ENCODE results near the gene CD40. TPM values are rescaled to one million over a fixed set of nuclear protein-coding genes. Genes with fewer than 3 reads are reported as not detected.

CD40 gene
- total RNA-seq = 10 to 100 TPM in 3 of 9 donors, 1 to 10 TPM in 6; 4.5 to 13.5 (median 8.9) TPM
- polyA plus RNA-seq = 10 to 100 TPM in 2 of 3 donors, 1 to 10 TPM in 1; 6.8 to 20.5 (median 13.1) TPM
- long read RNA-seq, donor 1 = 0 reads
- long read RNA-seq, donor 2 = 0 reads
- long read RNA-seq, donor 3, partial matches to known transcripts = 0 of 2 reads
- long read RNA-seq, donor 3, other reads (novel, unspliced or antisense) = 0 of 2 reads
- long read RNA-seq, donor 4, partial matches to known transcripts = 0 of 2 reads
- long read RNA-seq, donor 4, other reads (novel, unspliced or antisense) = 0 of 2 reads
- long read RNA-seq, donor 5, transcript CD40-202 (9 exons, 1,729 nt) = major isoform, 8 of 20 reads
- long read RNA-seq, donor 5, partial matches to known transcripts = 1 of 20 reads
- long read RNA-seq, donor 5, other reads (novel, unspliced or antisense) = 10 of 20 reads
- long read RNA-seq, donor 6, transcript CD40-202 (9 exons, 1,729 nt) = major isoform, 10 of 13 reads
- long read RNA-seq, donor 6, partial matches to known transcripts = 0 of 13 reads
- long read RNA-seq, donor 6, other reads (novel, unspliced or antisense) = 1 of 13 reads
- long read RNA-seq, donor 7 = 0 reads
- long read RNA-seq, donor 8, partial matches to known transcripts = 0 of 2 reads
- long read RNA-seq, donor 8, other reads (novel, unspliced or antisense) = 0 of 2 reads
- long read RNA-seq, donor 9 = 0 reads
- long read RNA-seq, donor 10 = 0 reads

DNA sequence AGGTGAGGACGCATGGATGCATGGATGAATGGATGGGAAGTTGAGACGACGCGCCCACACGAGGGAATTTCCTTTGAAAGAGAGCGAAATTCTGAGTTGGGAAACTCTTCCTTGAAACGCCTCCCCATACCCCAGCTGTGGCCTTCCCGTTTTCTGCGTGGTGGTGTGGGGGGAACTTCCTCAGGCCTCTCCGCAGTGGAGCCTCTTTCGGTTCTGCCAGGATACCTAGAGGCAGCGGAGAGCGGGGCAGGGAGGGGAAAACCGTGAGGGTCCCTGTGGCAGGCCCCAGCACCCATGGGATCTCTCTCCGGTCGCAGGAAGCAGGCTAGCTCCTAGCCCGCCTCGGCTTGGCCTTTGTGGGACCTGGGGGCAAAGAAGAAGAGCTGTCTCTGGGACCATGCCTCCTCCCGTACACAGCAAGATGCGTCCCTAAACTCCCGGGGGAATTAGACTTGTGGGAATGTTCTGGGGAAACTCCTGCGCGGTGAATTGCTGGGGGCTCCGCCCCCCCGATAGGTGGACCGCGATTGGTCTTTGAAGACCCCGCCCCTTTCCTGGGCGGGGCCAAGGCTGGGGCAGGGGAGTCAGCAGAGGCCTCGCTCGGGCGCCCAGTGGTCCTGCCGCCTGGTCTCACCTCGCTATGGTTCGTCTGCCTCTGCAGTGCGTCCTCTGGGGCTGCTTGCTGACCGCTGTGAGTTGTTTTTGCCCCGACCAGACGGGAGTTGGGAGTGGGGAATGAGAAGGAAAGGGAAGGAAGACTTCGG, at the start of gene CD40:
Gene CD40 (plus strand): TSS at position 611 of the 764 bp plus-strand sequence. CDS start 30 bp downstream, at position 641.
- Histone ChIP-seq H3K27me3 (no peaks in the 10 kb centered on the region), H3K36me3 (replicated peaks in 1 of 2) (peaks cover 0 to 9% of the 10 kb centered on the region in 2 donors), H3K4me1 (replicated peaks in 1 of 2) (peaks cover 0 to 9% of the 10 kb centered on the region in 2 donors), H3K9me3 (replicated peaks in 1 of 3) (no peaks in the 10 kb centered on the region), H3K4me3 (peak within 1 kb of the TSS in 1 of 4 donors; percentile 61), H3K27ac (peak within 1 kb of the TSS in 4 of 5 donors; percentile 41 to 81 (median 63))
- DNase-seq = peak; percentile 72 to 92 (median 82)
- 13 to 33% (median 20%) methylated on average over 10 to 40 of the region's 40 CpGs for WGBS, 4 donors
- no peak for TF ChIP-seq POLR2A (IDR thresholded peaks at IDR 0.05)
- TF ChIP-seq, protein P1, sequence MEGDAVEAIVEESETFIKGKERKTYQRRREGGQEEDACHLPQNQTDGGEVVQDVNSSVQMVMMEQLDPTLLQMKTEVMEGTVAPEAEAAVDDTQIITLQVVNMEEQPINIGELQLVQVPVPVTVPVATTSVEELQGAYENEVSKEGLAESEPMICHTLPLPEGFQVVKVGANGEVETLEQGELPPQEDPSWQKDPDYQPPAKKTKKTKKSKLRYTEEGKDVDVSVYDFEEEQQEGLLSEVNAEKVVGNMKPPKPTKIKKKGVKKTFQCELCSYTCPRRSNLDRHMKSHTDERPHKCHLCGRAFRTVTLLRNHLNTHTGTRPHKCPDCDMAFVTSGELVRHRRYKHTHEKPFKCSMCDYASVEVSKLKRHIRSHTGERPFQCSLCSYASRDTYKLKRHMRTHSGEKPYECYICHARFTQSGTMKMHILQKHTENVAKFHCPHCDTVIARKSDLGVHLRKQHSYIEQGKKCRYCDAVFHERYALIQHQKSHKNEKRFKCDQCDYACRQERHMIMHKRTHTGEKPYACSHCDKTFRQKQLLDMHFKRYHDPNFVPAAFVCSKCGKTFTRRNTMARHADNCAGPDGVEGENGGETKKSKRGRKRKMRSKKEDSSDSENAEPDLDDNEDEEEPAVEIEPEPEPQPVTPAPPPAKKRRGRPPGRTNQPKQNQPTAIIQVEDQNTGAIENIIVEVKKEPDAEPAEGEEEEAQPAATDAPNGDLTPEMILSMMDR (IDR thresholded peaks at IDR 0.05) = no peak
- intact Hi-C loops (cut with DNase I) = no loop called here

DNA sequence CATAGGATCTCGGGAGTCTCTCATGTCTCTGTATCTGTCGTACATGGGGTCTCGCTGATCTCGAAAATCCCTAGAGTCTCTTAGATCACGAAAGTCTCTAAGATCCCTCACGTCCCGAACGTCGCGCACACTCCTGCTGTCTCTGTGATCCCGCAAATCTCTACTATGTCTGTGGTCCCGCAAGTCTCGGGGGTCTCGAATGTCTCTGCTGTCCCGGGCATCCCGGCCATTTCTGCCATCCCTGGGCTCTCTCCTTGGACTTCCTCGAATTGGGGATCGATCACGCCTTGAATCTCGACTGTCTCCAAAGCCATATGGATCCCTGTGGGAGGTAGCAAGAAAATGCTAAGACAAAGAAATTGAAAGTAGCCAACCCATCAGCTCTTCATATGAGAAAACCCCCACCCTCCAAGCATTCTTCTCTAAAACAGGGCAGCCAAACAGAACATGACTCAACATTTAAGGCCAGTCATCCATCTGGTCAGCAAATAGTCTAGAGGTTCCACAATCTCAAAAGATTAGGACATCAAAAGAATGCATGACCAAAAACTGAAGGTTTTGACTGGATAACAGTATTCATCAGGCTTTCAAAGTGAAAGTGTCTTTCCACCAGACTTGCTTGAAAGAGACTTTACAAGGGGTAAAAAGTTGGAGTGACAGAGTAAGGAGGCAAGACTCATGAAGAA, 47.8 kb upstream of the CD40 start:
- H3K9me3 ChIP-seq (replicated peaks in 1 of 3) = no peaks in the 10 kb centered on the region
- peaks cover 0 to 67% of the 10 kb centered on the region in 2 donors for H3K36me3 ChIP-seq (replicated peaks in 1 of 2)
- H3K4me1 ChIP-seq (replicated peaks in 1 of 2) = peaks cover 0 to 10% of the 10 kb centered on the region in 2 donors
- intact Hi-C loops (cut with DNase I) = loop anchor here in 1 of 2 donors (10.0 kb wide), 1 partner anchor 46 kb away; the partner anchor contains the start of gene SLC12A5
- H3K27me3 ChIP-seq = no peaks in the 10 kb centered on the region
- 95 to 97% (median 95%) methylated on average over 20 of the region's 20 CpGs for WGBS, 4 donors
- TF ChIP-seq POLR2A (IDR thresholded peaks at IDR 0.05) = no peak
- TF ChIP-seq, protein P1 (IDR thresholded peaks at IDR 0.05) = no peak
- DNase-seq = peak in 1 of 7 donors; percentile 37
- no peak overlapping the region for H3K27ac ChIP-seq
- H3K4me3 ChIP-seq = no peak overlapping the region

DNA sequence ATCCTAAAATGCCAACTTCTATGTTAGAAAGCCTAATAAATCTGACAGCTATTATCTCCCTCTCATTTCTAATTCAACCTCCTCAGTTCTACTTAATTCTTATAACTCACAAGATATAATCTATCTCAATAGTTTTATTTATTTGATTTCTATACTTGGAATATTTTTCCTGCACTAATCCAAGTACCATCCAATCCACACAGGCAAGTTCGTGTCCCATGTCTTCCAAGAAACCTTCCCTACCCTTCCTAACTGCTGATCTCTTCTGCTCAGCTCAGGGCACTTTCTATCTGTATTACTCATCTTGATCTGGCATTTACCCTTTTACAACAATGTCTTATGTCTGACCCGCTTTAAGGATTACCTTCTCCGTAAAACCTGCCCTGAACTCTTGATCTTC, 46.5 kb upstream of the CD40 start:
- Histone ChIP-seq H3K36me3 (replicated peaks in 1 of 2) (peaks cover 0 to 62% of the 10 kb centered on the region in 2 donors), H3K4me1 (replicated peaks in 1 of 2) (peaks cover 0 to 10% of the 10 kb centered on the region in 2 donors), H3K27ac (no peak overlapping the region), H3K4me3 (no peak overlapping the region), H3K9me3 (replicated peaks in 1 of 3) (no peaks in the 10 kb centered on the region), H3K27me3 (no peaks in the 10 kb centered on the region)
- DNase-seq = no peak
- TF ChIP-seq POLR2A (IDR thresholded peaks at IDR 0.05) = no peak
- TF ChIP-seq, protein P1 (IDR thresholded peaks at IDR 0.05) = no peak
- intact Hi-C loops (cut with DNase I) = loop anchor here in 1 of 2 donors (10.0 kb wide), 1 partner anchor 47 kb away; the partner anchor contains the start of gene SLC12A5
- WGBS, 4 donors = 66 to 85% (median 77%) methylated on average over 3 of the region's 3 CpGs
